IPS-NIHi7 (cell line): ENCODE measurements around the gene ZNF474.

ENCODE experiments used
- DNase-seq: peaks from one replicate; pipeline ENCODE4 v3.0.0; 2012; ENCODE audit warnings: mixed read lengths; ENCODE audit errors: extremely low spot score

The ZNF474 gene

DNA sequence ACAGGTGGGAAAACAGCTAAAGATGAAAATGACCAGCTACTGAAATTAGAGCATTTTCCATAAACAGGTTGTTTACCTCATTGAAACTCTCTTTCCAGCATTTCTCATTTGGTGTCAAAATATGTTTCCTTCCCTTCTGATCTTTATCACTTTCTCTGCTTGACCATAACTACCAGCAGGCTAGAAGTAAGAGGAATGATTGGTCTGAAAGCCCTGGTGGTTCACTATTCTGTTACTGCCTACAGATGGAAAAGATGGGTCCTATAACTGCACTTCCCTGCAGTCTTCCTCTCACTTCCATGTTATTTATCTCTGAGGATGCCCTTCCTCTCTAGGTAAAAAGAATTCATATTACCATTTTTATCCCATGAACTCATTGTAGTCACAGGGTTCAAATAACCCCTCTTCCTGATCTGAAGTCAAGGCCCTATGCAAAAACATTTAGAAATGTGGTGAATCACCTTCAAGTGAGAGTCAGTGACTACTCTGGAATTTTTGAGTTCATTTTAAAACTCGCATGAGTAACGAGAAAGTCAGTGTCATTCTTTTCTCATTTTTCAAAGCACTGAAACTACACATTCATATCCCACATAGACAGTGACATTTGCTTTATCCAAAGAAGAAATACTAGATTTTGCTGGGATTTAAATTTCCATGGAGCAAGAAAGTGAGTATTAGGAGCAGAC, 51.7 kb downstream of the ZNF474 start:
- DNase-seq: no peak

- no peak for DNase-seq
Measured at GRCh38 chr5:122181863-122182262, 52.5 kb downstream of the ZNF474 start.

- DNase-seq: no peak
Measured at GRCh38 chr5:122182491-122182921, 53.2 kb downstream of the ZNF474 start.

DNA sequence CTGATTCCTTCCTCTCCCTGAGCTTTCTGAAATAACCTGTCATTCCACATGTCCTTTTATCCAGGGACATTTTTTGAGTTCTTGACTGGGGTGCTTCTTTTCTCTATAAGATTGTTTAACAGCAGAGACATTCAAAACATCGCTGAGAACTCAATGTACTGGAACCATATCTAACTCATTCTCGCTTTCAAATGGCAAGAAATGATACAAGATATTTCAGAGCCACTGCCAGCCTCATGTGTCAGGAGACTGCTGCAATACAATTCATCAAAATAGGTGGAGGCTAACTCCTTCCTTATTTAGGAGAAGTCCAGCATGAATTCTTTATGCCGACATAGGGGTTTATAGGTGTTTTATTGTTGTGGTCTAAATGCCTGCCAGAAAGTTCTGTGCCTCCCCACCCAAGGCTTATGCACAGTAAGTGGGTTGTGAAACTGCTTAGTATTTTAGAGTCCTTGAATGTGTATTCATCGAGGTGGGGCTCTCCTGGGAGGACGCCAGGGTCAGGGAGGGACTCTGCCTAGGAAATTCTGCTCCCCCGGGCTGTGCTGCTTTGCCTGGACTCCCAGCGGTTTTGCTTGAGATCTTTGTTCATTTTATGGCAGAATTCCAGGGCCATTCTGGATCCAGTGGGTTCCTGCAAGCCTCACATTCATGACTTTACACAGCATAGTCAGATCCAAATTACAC, 53.9 kb downstream of the ZNF474 start:
- no peak for DNase-seq

DNA sequence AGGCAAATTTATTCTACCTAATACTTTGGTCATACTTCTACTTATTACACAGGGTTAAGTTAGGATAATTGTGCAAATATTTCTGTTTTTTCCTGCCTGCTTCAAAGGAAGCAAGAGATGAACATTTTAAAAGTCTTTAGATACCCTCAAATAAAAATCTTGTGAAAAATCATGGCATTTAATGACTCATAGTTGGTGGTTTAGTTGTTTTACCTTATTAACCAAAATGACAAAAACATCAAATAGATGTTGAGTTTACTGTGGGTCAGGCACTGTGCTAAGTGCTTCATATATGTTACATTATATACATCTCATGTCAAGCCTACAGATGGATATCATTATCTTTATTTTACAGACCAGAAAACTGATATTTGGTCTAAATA, 54.4 kb downstream of the ZNF474 start:
- DNase-seq: no peak

- DNase-seq: no peak
Measured at GRCh38 chr5:122184676-122185255, 55.4 kb downstream of the ZNF474 start.

DNA sequence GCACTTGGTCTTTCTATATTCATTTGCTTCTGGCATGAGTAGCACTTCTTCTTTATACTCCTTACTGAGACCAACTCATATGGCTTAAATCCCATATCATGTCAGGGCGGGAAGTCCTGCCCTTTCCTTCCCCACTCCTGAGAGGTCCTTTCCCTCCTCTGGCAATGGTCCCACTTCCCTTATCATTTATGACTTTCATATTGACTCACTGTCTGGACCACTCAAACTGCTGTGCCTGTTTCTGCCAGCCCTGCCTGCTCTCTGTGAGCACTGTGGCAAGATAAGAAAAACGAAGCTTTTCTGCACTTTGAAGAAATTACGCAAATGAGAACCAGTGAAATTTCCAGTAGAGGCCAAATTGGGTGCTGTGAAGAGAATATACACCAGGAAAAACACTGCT, 58.1 kb downstream of the ZNF474 start:
- no peak for DNase-seq

DNA sequence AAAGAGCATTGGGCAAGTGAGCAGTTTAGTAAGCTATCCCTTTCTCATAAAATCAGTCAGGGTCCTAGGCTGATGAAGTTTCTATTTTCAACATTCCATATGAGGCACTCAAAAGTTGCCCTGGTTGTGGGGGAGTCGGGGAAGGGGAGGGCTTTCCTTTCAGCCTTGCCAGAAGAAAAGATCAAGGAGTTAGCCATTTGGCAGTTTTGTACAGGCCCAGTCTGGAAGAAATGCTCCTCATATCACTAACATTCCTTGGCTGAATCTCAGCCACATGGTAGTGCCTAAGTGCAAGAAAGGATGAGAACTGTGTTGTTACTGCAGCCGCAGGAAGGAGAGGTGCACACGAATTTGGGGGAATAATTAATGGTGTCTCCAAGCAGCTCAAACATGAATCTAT, 60.8 kb downstream of the ZNF474 start:
- no peak for DNase-seq

GRCh38 chr5:122192497-122193496, 63.5 kb downstream of the ZNF474 start:
- peak; percentile 55 for DNase-seq

DNA sequence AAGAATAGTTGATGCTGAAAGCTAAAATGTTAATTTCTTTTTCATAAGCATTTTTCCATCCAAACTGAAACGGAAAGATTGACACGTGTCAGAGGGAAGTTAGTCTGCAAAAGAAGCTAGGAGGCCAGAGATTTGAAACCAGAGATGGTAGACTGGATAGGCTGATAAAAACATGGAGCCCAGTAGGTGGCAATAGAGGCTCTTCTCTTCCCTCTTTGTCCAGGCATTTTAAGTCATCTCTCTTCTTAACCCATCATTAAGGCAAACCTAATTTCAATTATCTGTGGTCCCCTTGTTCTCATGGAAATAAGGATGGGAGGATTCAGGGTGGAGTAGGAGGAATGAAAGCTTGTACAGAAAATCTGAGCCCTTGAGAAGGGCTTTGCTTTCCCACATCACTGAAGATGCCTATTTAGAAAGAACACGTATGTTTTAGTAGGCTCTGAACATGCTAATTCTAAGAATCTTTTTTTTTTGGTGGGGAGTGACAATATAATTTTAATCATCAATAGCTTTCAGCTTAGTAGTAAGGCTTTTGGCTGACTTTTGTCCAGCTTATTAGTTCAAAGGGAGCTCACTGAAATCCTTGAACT, 66.6 kb downstream of the ZNF474 start:
- DNase-seq: peak; percentile 65

- DNase-seq: no peak
Measured at GRCh38 chr5:122199146-122199545, 69.8 kb downstream of the ZNF474 start.

GRCh38 chr5:122200450-122200849, 71.1 kb downstream of the ZNF474 start:
- no peak for DNase-seq

DNA sequence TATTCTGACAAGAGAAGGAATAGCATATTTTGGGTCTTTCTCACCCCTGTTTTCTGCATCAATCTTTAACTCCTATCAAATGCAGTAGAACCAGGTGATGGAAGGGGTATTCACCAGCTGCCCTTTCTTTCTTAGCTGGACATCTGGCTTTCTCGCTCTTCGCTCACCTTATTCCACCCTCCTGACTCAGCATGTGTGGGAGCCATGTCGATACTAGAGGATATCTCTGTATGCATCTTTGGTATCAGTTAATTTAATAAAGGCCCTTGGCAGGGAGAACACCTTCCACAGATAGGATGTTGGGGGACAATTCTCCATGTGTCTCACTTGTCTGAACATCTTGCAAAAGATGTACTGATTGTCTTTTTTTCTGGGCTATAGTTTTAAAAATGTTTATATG, 71.5 kb downstream of the ZNF474 start:
- DNase-seq: no peak

GRCh38 chr5:122201365-122201764, 72.0 kb downstream of the ZNF474 start:
- no peak for DNase-seq

DNA sequence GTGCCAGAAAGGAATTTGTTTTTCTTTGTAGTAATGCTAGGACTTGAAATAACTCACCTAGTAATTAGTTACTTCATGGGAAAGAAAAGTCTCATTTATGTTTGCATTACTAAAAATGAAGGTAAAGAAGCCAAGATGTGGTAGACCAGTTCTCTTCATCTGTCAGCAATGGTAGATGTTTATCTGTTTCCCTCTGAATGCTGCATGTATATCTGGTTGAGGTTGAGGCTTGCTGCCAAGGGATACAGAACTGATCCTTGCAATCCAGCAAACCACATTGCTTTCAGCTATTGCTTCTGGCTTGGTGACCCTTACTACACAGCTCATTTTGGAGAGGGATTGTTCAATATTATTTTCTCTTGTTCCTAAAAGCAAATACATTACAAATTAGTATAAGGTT, 73.6 kb downstream of the ZNF474 start:
- DNase-seq: no peak
